GM19043 (cell line): Measurements from ENCODE around the gene CDCA4.

Experiments
- ATAC-seq: cut with Tn5 transposase; IDR thresholded peaks from one replicate; pipeline ENCODE4 v1.9.1; 2021; ENCODE audit warnings: low read depth; ENCODE audit not compliant: unreplicated experiment

Gene CDCA4

GRCh38 chr14:105059035-105059924 is 38.4 kb upstream of the CDCA4 start:
- no peak for ATAC-seq

DNA sequence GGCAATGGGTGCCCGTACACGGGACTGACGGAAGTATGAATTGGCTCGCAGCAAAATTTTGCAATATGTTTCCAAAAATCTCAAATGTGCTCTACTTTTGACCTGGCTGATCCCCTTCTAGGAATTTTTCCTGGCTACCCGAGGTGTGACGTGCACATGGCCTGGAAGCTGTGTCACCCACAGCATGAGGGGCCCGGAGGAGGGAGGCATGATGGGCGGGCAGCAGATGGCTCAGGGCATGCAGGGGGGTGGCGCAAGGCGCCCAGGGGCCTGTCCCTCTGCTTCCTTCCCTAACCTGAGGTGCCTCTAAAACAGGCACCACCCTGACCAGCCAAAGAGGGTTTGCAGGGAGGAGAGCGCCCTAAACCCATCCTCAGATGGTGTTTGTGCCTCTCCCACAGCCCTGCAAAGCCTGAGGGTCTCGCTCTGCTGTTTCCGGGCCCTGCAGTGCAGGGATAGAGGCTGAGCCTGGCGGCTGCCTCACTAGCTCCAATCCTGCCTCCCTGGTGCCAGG is 37.7 kb upstream of the CDCA4 start:
- no peak for ATAC-seq

GRCh38 chr14:105056303-105056831 is 35.5 kb upstream of the CDCA4 start:
- ATAC-seq, result no peak

GRCh38 chr14:105055736-105056302 is 34.9 kb upstream of the CDCA4 start:
- ATAC-seq, result no peak

GRCh38 chr14:105055334-105055733 is 34.5 kb upstream of the CDCA4 start:
- ATAC-seq, result no peak

GRCh38 chr14:105053996-105054395 is 33.1 kb upstream of the CDCA4 start:
- ATAC-seq, result no peak

DNA sequence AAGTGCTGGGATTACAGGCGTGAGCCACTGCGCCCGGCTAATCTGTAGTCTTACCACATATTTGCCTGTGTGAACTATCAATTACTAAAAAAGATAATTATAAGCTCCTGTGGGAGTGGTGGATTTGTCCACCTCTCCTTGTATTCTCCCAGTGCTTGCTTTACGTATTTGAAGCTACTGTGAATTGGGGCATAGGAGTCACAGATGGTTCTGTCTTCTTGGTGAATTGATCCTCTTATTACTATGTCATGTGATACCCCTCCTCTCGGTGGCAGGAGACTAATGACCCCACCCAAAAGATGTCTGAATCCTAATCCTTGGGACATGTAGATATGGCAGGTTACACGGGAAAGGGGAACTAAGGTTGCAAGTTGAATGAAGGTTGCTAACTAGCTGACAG is 32.5 kb upstream of the CDCA4 start:
- no peak for ATAC-seq

DNA sequence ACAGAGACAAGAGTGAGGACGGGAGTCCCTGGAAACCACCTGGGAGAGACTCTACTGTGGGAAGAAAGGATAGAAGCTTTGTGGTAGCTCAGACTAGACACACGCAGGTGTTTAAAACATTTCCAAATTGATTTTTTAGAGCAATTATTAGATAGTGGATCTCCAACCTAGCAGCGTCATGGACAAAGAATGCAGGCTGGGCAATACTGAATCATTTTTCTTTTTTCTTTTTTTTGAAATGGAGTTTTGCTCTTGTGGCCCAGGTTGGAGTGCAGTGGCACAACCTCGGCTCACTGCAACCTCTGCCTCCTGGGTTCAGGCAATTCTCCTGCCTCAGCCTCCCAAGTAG is 31.2 kb upstream of the CDCA4 start:
- no peak for ATAC-seq

- no peak for ATAC-seq
Measured at GRCh38 chr14:105051182-105052109, 30.6 kb upstream of the CDCA4 start.

DNA sequence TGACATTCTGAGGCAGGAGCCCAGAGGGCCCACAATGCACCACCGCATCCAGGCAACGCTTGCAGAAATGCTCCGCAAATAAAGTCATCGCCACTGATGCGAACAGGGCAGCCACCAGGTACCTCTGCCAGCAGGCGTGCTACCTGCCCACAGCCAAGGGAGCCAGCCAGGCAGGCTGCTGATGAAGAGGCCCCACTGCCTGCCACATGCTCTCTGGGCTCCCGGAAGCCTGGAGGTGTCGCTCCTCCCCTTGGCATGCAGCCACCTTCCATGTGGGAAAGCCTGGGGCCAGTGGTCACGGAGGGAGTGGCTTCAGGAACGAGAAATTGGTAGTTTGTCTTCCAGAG is 29.6 kb upstream of the CDCA4 start:
- ATAC-seq, result no peak

- ATAC-seq, result no peak
Measured at GRCh38 chr14:105049753-105050550, 29.1 kb upstream of the CDCA4 start.

GRCh38 chr14:105047283-105048016 is 26.6 kb upstream of the CDCA4 start:
- no peak for ATAC-seq

- no peak for ATAC-seq
Measured at GRCh38 chr14:105046891-105047282, 26.0 kb upstream of the CDCA4 start.

GRCh38 chr14:105045710-105046326 is 24.9 kb upstream of the CDCA4 start:
- ATAC-seq, result peak; percentile 65

- ATAC-seq, result no peak
Measured at GRCh38 chr14:105043641-105044040, 22.8 kb upstream of the CDCA4 start.

- ATAC-seq, result no peak
Measured at GRCh38 chr14:105042813-105043212, 21.9 kb upstream of the CDCA4 start.

GRCh38 chr14:105041841-105042765 is 21.2 kb upstream of the CDCA4 start:
- ATAC-seq, result no peak
